B cell (primary cell): ENCODE results near the gene MPP1. TPM values are rescaled to one million over a fixed set of nuclear protein-coding genes. Genes with fewer than 3 reads are reported as not detected.

Experiments used
- ATAC-seq: fragments of 200-7000 bp; cut with Tn5 transposase; one replicate; pipeline ENCODE4 v1.10.0; 2021; ENCODE audit warnings: low read depth, mild to moderate bottlenecking, moderate number of reproducible peaks, moderate library complexity
- CTCF ChIA-PET: fragments of 350-600 bp; sonication (Branson Sonifier 250); formaldehyde crosslinking; loops from one replicate; lab custom pipeline; 2021; ENCODE audit warnings: antibody characterized with exemption, inconsistent platforms; lab: Charles Lee
- POLR2A ChIA-PET: fragments of 350-600 bp; sonication (Branson Sonifier 250); formaldehyde crosslinking; loops from one replicate; lab custom pipeline; 2021; ENCODE audit warnings: antibody characterized with exemption; lab: Charles Lee
- DNase-seq: peaks from one replicate; pipeline ENCODE4 v3.0.0; 2013
- H2AFZ ChIP-seq: 2 replicates; pipeline ENCODE4 v1.6.1; 2012; ENCODE audit warnings: mild to moderate bottlenecking, low read depth, low read length; ENCODE audit not compliant: insufficient read depth, poor library complexity, severe bottlenecking
- H3K27ac ChIP-seq, 2 donors: 1 replicate in 1 of 2; 2 replicates in 1 of 2; pipeline ENCODE4 v1.5.1; 2012 to 2013; ENCODE audit warnings: low read length in 2 of 2, mild to moderate bottlenecking in 2 of 2, moderate library complexity in 1 of 2
- H3K27me3 ChIP-seq, 4 experiments: fragments of 200-600 bp in 1 of 4; sonication (generic) in 1 of 4; replicated peaks in 1 of 4; 1 replicate in 2 of 4; 2 replicates in 2 of 4; pipeline versions ENCODE4 v1.6.1 to v1.7.0; 2013 to 2016; ENCODE audit warnings: low read length in 3 of 4, mild to moderate bottlenecking in 2 of 4, mixed read lengths in 1 of 4, moderate library complexity in 1 of 4; ENCODE audit not compliant: insufficient read depth in 4 of 4, control insufficient read depth in 3 of 4; ENCODE audit errors: control extremely low read depth in 1 of 4
- H3K36me3 ChIP-seq, 2 experiments: replicated peaks in 1 of 2; 1 replicate in 1 of 2; 2 replicates in 1 of 2; pipeline versions ENCODE4 v1.6.1 to v1.7.1; 2013; ENCODE audit warnings: low read length in 1 of 2; ENCODE audit not compliant: insufficient read depth in 2 of 2, control insufficient read depth in 1 of 2; ENCODE audit errors: control extremely low read depth in 1 of 2, extremely low read depth in 1 of 2
- H3K4me1 ChIP-seq, 2 donors: fragments of 200-600 bp in 1 of 2; sonication (generic) in 1 of 2; 1 replicate in 1 of 2; 2 replicates in 1 of 2; pipeline versions ENCODE4 v1.5.1 to v1.6.1; 2013 to 2017; ENCODE audit warnings: low read length in 2 of 2; ENCODE audit not compliant: control insufficient read depth in 2 of 2, insufficient read depth in 2 of 2
- H3K4me2 ChIP-seq: replicated peaks from 2 replicates; pipeline ENCODE3; 2012; ENCODE audit warnings: mild to moderate bottlenecking, low read depth, low read length; ENCODE audit not compliant: poor library complexity, severe bottlenecking
- H3K4me3 ChIP-seq, 5 experiments: fragments of 200-600 bp in 1 of 5; sonication (generic) in 1 of 5; 1 replicate in 3 of 5; 2 replicates in 2 of 5; pipeline versions ENCODE4 v1.5.1 to v1.7.0; 2011 to 2016; ENCODE audit warnings: low read length in 4 of 5, mild to moderate bottlenecking in 4 of 5, low read depth in 2 of 5, control low read depth in 1 of 5, moderate library complexity in 1 of 5; ENCODE audit not compliant: insufficient read depth in 1 of 5; ENCODE audit errors: control extremely low read depth in 1 of 5, extremely low read depth in 1 of 5
- H3K79me2 ChIP-seq: fragments of 200-600 bp; sonication (generic); one replicate; pipeline ENCODE4 v1.6.0; 2016; ENCODE audit warnings: low read length; ENCODE audit not compliant: control insufficient read depth, insufficient read depth
- H3K9ac ChIP-seq: fragments of 200-600 bp; sonication (generic); 2 replicates; pipeline ENCODE4 v1.6.1; 2017; ENCODE audit warnings: mild to moderate bottlenecking, low read length, moderate library complexity
- H3K9me3 ChIP-seq, 3 donors: one replicate each; pipeline versions ENCODE4 v1.6.1 to v1.7.1; 2013; ENCODE audit warnings: low read length in 2 of 3; ENCODE audit not compliant: control insufficient read depth in 2 of 3, insufficient read depth in 1 of 3; ENCODE audit errors: control extremely low read depth in 1 of 3
- H4K20me1 ChIP-seq: 2 replicates; pipeline ENCODE4 v1.6.0; 2012; ENCODE audit warnings: mild to moderate bottlenecking, low read length; ENCODE audit not compliant: insufficient read depth, control insufficient read depth, poor library complexity, severe bottlenecking
- H3K27ac Mint-ChIP-seq: one replicate; pipeline ENCODE4 v1.8.0; 2021; ENCODE audit warnings: mixed read lengths
- H3K27me3 Mint-ChIP-seq: one replicate; pipeline ENCODE4 v1.8.0; 2021; ENCODE audit warnings: mixed read lengths
- H3K4me1 Mint-ChIP-seq: one replicate; pipeline ENCODE4 v1.8.0; 2021; ENCODE audit warnings: mixed read lengths
- H3K4me3 Mint-ChIP-seq: one replicate; pipeline ENCODE4 v1.8.0; 2021; ENCODE audit warnings: mixed read lengths
- H3K9me3 Mint-ChIP-seq: one replicate; pipeline ENCODE4 v1.8.0; 2022; ENCODE audit warnings: mixed read lengths; ENCODE audit not compliant: insufficient read depth
- EZH2 ChIP-seq: IDR thresholded peaks from 2 replicates; pipeline ENCODE4 v1.6.1; 2012; ENCODE audit warnings: borderline replicate concordance, low read depth, mild to moderate bottlenecking, moderate library complexity, low read length; ENCODE audit not compliant: insufficient read depth, poor library complexity, severe bottlenecking
- WGBS: methylation state at CpG from one replicate; pipeline ENCODE4 v1.1.5; 2013; ENCODE audit warnings: missing lambda C conversion rate; ENCODE audit not compliant: insufficient coverage; 5-methylcytosine and 5-hydroxymethylcytosine counted together
- intact Hi-C: fragments of 100-400 bp; cut with micrococcal nuclease; formaldehyde crosslinking; loops from one replicate; pipeline ENCODE4 v1.10.0; 2022
- polyA plus RNA-seq: library from polyadenylated mRNA; depleted of rRNA; stranded (reverse); fragments of >200 nt; gene quantifications from 2 replicates; pipeline ENCODE4 v1.2.3, GENCODE V29; 2012
- total RNA-seq, 2 donors: library from RNA; stranded (reverse); fragments of 120-200 nt in 1 of 2; gene quantifications; 1 replicate in 1 of 2; 2 replicates in 1 of 2; pipeline versions ENCODE4 v1.2.3 to v1.2.4, GENCODE V29; 2013 to 2022
- TF ChIP-seq, protein P1 (sequence below): fragments of 200-600 bp; IDR thresholded peaks from one replicate; pipeline ENCODE4 v1.8.0; 2022; ENCODE audit warnings: antibody characterized with exemption, mild to moderate bottlenecking

The MPP1 gene
- total and polyA plus RNA-seq, 2 donors (not counting 1 experiment from before 2014, with no cell fraction given) = 5.0 to 7.7 TPM

DNA sequence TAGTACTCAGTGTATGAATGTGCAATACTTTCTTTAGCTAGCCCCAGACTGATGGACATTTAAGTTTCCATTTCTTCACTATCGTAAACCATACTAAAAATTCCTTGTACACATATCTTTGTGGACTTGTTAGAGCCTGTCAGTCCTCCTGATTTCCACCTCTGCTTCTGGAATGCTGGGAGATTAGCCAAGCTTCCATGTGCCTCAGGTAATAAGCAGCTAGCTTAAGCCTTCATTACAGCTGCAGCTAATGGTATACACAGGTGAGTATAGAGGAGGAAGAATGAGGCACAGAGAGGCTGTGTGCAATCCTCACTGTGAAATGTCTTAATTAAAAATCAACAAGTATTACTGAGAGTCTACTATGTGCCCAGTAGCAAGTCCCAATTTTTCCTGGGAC, 19.4 kb upstream of the MPP1 start:
- Histone ChIP-seq H3K4me3 (no peak overlapping the region), H3K27ac (no peak overlapping the region), H3K79me2 (no peaks in the 10 kb centered on the region), H4K20me1 (no peaks in the 10 kb centered on the region), H3K9me3 (no peaks in the 10 kb centered on the region), H3K4me2 (no peak overlapping the region), H2AFZ (no peak overlapping the region), H3K36me3 (no peaks in the 10 kb centered on the region), H3K9ac (no peak overlapping the region), H3K4me1 (peaks cover 23 to 35% of the 10 kb centered on the region in 2 donors), H3K27me3 (no peaks in the 10 kb centered on the region)
- ChIA-PET CTCF (no interaction called here), POLR2A (no interaction called here)
- H3K4me3 Mint-ChIP-seq = no peak overlapping the region
- no peak for TF ChIP-seq EZH2
- TF ChIP-seq, protein P1, sequence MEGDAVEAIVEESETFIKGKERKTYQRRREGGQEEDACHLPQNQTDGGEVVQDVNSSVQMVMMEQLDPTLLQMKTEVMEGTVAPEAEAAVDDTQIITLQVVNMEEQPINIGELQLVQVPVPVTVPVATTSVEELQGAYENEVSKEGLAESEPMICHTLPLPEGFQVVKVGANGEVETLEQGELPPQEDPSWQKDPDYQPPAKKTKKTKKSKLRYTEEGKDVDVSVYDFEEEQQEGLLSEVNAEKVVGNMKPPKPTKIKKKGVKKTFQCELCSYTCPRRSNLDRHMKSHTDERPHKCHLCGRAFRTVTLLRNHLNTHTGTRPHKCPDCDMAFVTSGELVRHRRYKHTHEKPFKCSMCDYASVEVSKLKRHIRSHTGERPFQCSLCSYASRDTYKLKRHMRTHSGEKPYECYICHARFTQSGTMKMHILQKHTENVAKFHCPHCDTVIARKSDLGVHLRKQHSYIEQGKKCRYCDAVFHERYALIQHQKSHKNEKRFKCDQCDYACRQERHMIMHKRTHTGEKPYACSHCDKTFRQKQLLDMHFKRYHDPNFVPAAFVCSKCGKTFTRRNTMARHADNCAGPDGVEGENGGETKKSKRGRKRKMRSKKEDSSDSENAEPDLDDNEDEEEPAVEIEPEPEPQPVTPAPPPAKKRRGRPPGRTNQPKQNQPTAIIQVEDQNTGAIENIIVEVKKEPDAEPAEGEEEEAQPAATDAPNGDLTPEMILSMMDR = no peak
- DNase-seq (no peak), ATAC-seq (no peak)
- peaks cover 34% of the 10 kb centered on the region for H3K4me1 Mint-ChIP-seq
- no peaks in the 10 kb centered on the region for H3K27me3 Mint-ChIP-seq
- WGBS = no CpG with 5 or more reads among the region's 1 CpG
- intact Hi-C loops = no loop called here
- no peak overlapping the region for H3K27ac Mint-ChIP-seq
- H3K9me3 Mint-ChIP-seq = no peaks in the 10 kb centered on the region

DNA sequence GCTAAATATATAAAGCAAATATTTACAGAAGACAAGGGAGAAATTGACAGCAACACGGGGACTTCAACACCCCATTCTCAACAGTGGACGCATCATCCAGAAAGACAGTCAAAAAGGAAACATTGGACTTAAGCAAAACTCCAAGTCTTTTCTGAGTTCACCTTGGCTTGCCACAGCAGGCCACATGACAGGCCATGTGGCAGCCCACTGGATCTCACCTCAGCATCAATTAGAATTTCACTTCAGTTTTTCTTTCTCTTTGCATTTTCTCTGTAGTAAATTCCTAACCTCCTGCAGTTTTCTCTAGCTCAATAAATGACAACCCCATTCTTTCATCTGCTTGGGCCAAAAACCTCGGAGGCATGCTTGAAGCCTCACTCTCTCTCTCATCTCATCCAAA, 16.7 kb upstream of the MPP1 start:
- Mint-ChIP-seq H3K27me3 (no peaks in the 10 kb centered on the region), H3K27ac (no peak overlapping the region), H3K4me3 (no peak overlapping the region), H3K4me1 (peaks cover 19% of the 10 kb centered on the region), H3K9me3 (no peaks in the 10 kb centered on the region)
- no peak overlapping the region for H3K4me2 ChIP-seq
- intact Hi-C loops = no loop called here
- no peak for DNase-seq
- no peak overlapping the region for H3K4me3 ChIP-seq
- no peak overlapping the region for H2AFZ ChIP-seq
- H4K20me1 ChIP-seq = no peaks in the 10 kb centered on the region
- H3K9me3 ChIP-seq = no peaks in the 10 kb centered on the region
- H3K27ac ChIP-seq = no peak overlapping the region
- POLR2A ChIA-PET = no interaction called here
- no peak overlapping the region for H3K9ac ChIP-seq
- 100% methylated on average over 1 of the region's 3 CpGs for WGBS
- peaks cover 10 to 21% of the 10 kb centered on the region in 2 donors for H3K4me1 ChIP-seq
- no peak for ATAC-seq
- no peaks in the 10 kb centered on the region for H3K79me2 ChIP-seq
- no peak for TF ChIP-seq EZH2
- TF ChIP-seq, protein P1 = no peak
- H3K36me3 ChIP-seq = no peaks in the 10 kb centered on the region
- CTCF ChIA-PET = no interaction called here
- H3K27me3 ChIP-seq = no peaks in the 10 kb centered on the region
